Osteoblast (primary cell): Measurements from ENCODE around the gene COBL. TPM values are rescaled to one million over a fixed set of nuclear protein-coding genes. Genes with fewer than 3 reads are reported as not detected.

Experiments
- DNase-seq: peaks from one replicate; pipeline ENCODE4 v3.0.0; 2011; ENCODE audit warnings: low spot score, mixed read lengths; ENCODE audit not compliant: insufficient read length; ENCODE audit errors: missing footprints
- H2AFZ ChIP-seq: 2 replicates; pipeline ENCODE4 v1.6.0; 2011; ENCODE audit warnings: mild to moderate bottlenecking, low read length
- H3K27ac ChIP-seq: 2 replicates; pipeline ENCODE4 v1.5.1; 2011; ENCODE audit warnings: mild to moderate bottlenecking, low read depth, low read length, moderate library complexity
- H3K27me3 ChIP-seq: 2 replicates; pipeline ENCODE4 v1.6.0; 2012; ENCODE audit warnings: mild to moderate bottlenecking, control low read depth, inconsistent platforms, low read length, moderate library complexity; ENCODE audit not compliant: insufficient read depth
- H3K36me3 ChIP-seq: 2 replicates; pipeline ENCODE4 v1.5.1; 2011; ENCODE audit warnings: mild to moderate bottlenecking, low read length, control low read depth, moderate library complexity; ENCODE audit not compliant: insufficient read depth
- H3K4me1 ChIP-seq: 2 replicates; pipeline ENCODE4 v1.5.1; 2011; ENCODE audit warnings: mild to moderate bottlenecking, low read length, control low read depth, moderate library complexity; ENCODE audit not compliant: insufficient read depth
- H3K4me2 ChIP-seq: 2 replicates; pipeline ENCODE4 v1.6.0; 2011; ENCODE audit warnings: mild to moderate bottlenecking, low read length; ENCODE audit not compliant: insufficient read depth
- H3K4me3 ChIP-seq: fragments of 200-600 bp; sonication (generic); 3 replicates; pipeline ENCODE4 v1.5.1; 2012; ENCODE audit warnings: mild to moderate bottlenecking, low read length, inconsistent platforms; ENCODE audit not compliant: insufficient read depth
- H3K79me2 ChIP-seq: 2 replicates; pipeline ENCODE4 v1.6.0; 2012; ENCODE audit warnings: mild to moderate bottlenecking, low read length, control low read depth, inconsistent platforms; ENCODE audit not compliant: insufficient read depth
- H3K9me3 ChIP-seq: 2 replicates; pipeline ENCODE4 v1.5.1; 2011; ENCODE audit warnings: low read depth, low read length, control low read depth
- H4K20me1 ChIP-seq: 2 replicates; pipeline ENCODE4 v1.6.0; 2012; ENCODE audit warnings: mild to moderate bottlenecking, low read length, control low read depth; ENCODE audit not compliant: insufficient read depth
- total RNA-seq: library from RNA; depleted of rRNA; stranded (reverse); fragments of >200 nt; gene quantifications from 2 replicates; pipeline ENCODE4 v1.2.3, GENCODE V29; 2012
- TF ChIP-seq, protein P1 (sequence below): IDR thresholded peaks from 2 replicates; pipeline ENCODE4 v1.5.1; 2011; ENCODE audit warnings: mild to moderate bottlenecking, low read depth, low read length, moderate library complexity; ENCODE audit errors: extremely low read depth

The COBL gene
- total RNA-seq, 1 donor: under 0.01 TPM

DNA sequence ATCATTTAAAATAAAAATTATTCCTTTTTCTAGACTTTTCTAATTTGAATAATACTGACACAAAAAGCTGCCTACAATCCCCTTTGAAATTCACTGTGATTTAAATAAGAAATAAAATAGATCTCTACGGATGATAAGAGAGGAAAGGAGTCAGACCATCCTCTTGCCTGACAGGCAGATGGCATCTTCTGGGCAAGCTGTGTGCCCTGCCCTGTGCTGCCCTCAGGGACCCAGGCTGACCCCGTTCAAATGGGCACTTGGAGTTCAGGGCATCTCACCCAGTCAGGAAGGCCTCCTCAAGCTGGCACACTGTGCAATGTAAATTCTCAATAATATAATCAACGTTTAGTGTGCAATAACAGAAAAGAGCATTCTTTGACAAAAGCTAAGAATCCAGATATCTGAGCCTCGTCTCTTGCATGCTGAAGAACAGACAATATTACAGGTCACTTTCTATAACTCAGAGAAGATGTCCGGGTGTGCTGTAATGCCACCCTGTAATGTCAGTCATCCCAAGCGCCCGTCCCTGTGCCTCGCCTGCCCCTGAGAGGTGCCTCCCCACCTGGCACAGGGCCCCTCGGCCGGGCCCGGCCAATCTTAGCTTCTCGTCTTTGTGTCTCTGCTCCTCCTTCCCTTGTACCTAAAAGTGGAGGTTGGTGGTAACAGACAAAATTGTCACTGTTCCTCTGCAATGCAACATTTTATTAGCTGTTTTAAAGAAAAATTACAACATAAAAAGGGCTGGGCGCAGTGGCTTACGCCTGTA is 263.3 kb downstream of the COBL start:
- Histone ChIP-seq H3K4me3 (no peak overlapping the region), H3K27me3 (peaks cover 30% of the 10 kb centered on the region), H3K36me3 (no peaks in the 10 kb centered on the region), H3K27ac (no peak overlapping the region), H4K20me1 (no peaks in the 10 kb centered on the region), H3K79me2 (no peaks in the 10 kb centered on the region), H3K4me1 (no peaks in the 10 kb centered on the region), H2AFZ (no peak overlapping the region), H3K4me2 (no peak overlapping the region), H3K9me3 (no peaks in the 10 kb centered on the region)
- TF ChIP-seq, protein P1, sequence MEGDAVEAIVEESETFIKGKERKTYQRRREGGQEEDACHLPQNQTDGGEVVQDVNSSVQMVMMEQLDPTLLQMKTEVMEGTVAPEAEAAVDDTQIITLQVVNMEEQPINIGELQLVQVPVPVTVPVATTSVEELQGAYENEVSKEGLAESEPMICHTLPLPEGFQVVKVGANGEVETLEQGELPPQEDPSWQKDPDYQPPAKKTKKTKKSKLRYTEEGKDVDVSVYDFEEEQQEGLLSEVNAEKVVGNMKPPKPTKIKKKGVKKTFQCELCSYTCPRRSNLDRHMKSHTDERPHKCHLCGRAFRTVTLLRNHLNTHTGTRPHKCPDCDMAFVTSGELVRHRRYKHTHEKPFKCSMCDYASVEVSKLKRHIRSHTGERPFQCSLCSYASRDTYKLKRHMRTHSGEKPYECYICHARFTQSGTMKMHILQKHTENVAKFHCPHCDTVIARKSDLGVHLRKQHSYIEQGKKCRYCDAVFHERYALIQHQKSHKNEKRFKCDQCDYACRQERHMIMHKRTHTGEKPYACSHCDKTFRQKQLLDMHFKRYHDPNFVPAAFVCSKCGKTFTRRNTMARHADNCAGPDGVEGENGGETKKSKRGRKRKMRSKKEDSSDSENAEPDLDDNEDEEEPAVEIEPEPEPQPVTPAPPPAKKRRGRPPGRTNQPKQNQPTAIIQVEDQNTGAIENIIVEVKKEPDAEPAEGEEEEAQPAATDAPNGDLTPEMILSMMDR: no peak
- DNase-seq: no peak

DNA sequence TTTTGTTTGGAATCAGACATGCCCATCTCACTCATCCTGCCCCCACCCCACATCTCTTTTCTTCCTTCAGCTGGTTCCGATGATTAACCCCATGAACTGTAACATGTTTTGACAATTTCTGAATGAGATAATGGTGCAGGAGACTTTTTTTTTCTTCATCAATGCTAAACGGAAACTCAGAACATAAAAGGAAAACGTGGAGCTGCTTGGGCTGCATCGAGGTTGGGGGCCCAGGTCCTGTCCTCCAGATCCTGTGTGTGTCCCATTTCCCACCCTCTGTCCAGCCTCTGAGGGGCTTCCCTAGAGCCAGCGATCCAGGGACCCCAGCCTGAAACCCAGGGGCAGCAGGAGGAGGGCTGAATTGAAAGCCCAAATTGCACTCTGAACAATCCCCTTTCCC is 270.1 kb downstream of the COBL start:
- Histone ChIP-seq H3K36me3 (no peaks in the 10 kb centered on the region), H3K4me1 (peaks cover 17% of the 10 kb centered on the region), H2AFZ (no peak overlapping the region), H4K20me1 (no peaks in the 10 kb centered on the region), H3K79me2 (no peaks in the 10 kb centered on the region), H3K4me2 (no peak overlapping the region), H3K27ac (no peak overlapping the region), H3K4me3 (no peak overlapping the region), H3K9me3 (no peaks in the 10 kb centered on the region), H3K27me3 (peaks cover 34% of the 10 kb centered on the region)
- TF ChIP-seq, protein P1: no peak
- no peak for DNase-seq

DNA sequence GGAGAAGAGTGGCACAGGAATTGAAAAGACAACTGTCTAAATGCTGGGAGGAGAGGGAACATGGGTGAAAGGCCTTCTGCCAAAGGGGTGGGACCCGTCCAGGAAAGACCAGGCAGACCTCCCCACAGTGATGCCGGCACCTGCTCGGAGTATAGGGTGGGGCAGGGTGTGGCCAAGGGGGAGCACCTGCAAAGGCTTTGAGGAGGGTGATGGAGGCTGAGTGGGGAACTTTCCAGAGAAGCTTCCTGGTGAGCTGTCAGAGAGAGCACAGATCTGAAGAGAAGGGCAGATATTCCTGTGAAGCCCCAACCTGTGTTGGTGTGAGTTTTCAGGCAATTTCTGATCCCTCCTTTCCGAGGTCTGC is 270.5 kb downstream of the COBL start:
- Histone ChIP-seq H3K36me3 (no peaks in the 10 kb centered on the region), H3K4me2 (no peak overlapping the region), H3K79me2 (no peaks in the 10 kb centered on the region), H4K20me1 (no peaks in the 10 kb centered on the region), H2AFZ (no peak overlapping the region), H3K9me3 (no peaks in the 10 kb centered on the region), H3K4me1 (peaks cover 19% of the 10 kb centered on the region), H3K27ac (no peak overlapping the region), H3K4me3 (no peak overlapping the region), H3K27me3 (peaks cover 32% of the 10 kb centered on the region)
- no peak for DNase-seq
- TF ChIP-seq, protein P1: no peak

DNA sequence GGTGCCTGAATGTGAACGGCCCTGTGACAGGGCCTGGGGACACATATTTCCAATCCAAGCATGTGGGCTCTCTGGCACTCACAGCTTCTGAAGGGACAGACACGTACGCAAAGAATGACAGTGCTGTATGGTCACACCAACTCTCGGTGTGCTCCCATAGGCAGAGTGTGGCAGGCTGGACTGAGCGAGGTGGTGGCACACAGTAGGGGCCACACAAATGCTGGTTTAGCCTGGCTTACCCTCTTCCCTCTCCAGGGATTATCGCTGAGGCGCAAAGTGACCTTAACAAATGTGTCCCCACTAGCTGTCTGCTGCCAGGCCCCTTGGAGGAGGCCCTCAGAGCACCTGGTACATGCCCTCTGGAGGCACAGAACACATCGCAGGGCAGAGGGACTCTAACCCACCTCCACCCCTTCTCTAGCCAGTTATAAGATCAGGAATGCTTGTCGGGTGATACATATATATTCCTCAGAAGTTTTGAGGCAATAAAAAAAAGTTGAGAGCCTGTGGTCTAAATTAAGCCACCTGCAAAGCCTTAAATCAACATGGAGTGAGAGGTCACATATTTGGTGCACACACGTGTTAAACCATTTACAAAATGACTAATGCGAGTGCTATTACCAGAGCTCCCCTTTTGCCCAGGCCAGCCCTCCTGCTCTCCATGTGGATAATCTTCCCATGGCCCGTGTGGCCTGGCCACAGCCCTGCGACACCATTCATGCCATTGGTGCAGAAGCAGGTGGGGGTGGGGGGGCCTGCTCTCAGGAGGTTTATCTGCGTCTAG is 271.1 kb downstream of the COBL start:
- Histone ChIP-seq H3K4me2 (peak overlapping the region; percentile 18), H3K27ac (no peak overlapping the region), H3K36me3 (no peaks in the 10 kb centered on the region), H3K9me3 (no peaks in the 10 kb centered on the region), H3K4me1 (peaks cover 24% of the 10 kb centered on the region), H2AFZ (no peak overlapping the region), H3K4me3 (peak overlapping the region; percentile 4), H4K20me1 (no peaks in the 10 kb centered on the region), H3K27me3 (peaks cover 27% of the 10 kb centered on the region), H3K79me2 (no peaks in the 10 kb centered on the region)
- DNase-seq: peak; percentile 90
- TF ChIP-seq, protein P1: no peak
